Natural killer cell treated with Interleukin-12 subunit alpha and Interleukin-12 subunit beta and Interleukin-15 and Interleukin-18, amount 100 ng/mL, for 72 hours (primary cell): ENCODE data around the gene PDE1C. TPM values are rescaled to one million over a fixed set of nuclear protein-coding genes. Genes with fewer than 3 reads are reported as not detected.
"Not testable (repeated sequence)": the region's sequence is repeated elsewhere in the genome, so short reads cannot be mapped to it uniquely, and the experiment has no call there.

Experiments
- ATAC-seq, 2 donors: fragments of 150-1000 bp; cut with Tn5 transposase in 1 of 2; sonication (Bioruptor Pico), chemical (Tn5 transposase) in 1 of 2; 2 replicates each; pipeline ENCODE4 v1.10.0; 2021
- DNase-seq: peaks from one replicate; pipeline ENCODE4 v3.0.0; 2022; ENCODE audit warnings: low spot score
- H3K27ac Mint-ChIP-seq, 2 donors: 1 replicate in 1 of 2; 2 replicates in 1 of 2; pipeline ENCODE4 v1.8.0; 2022; ENCODE audit warnings: mixed read lengths in 2 of 2, mild to moderate bottlenecking in 1 of 2, moderate library complexity in 1 of 2
- H3K27me3 Mint-ChIP-seq, 2 donors: 1 replicate in 1 of 2; 2 replicates in 1 of 2; pipeline ENCODE4 v1.8.0; 2022; ENCODE audit warnings: mixed read lengths in 2 of 2
- H3K36me3 Mint-ChIP-seq: one replicate; pipeline ENCODE4 v1.8.0; 2022; ENCODE audit warnings: mixed read lengths
- H3K4me1 Mint-ChIP-seq, 2 donors: 1 replicate in 1 of 2; 2 replicates in 1 of 2; pipeline ENCODE4 v1.8.0; 2022; ENCODE audit warnings: low read depth in 2 of 2, mixed read lengths in 2 of 2, mild to moderate bottlenecking in 1 of 2
- H3K4me3 Mint-ChIP-seq: one replicate; pipeline ENCODE4 v1.8.0; 2022; ENCODE audit warnings: mixed read lengths
- H3K9me3 Mint-ChIP-seq: 2 replicates; pipeline ENCODE4 v1.8.0; 2022; ENCODE audit warnings: mixed read lengths
- total RNA-seq, 2 donors: library from RNA; stranded (reverse); gene quantifications; one replicate each; pipeline ENCODE4 v1.2.3, GENCODE V29; 2022

PDE1C gene
- total RNA-seq, 2 donors from 2014 or later: 0.12 to 0.39 TPM

GRCh38 chr7:32091608-32092210 lies 21.5 kb upstream of the PDE1C start:
- H3K4me1 Mint-ChIP-seq: no peaks in the 10 kb centered on the region
- ATAC-seq (no peak), DNase-seq (no peak)
- no peaks in the 10 kb centered on the region for H3K9me3 Mint-ChIP-seq
- H3K36me3 Mint-ChIP-seq: no peaks in the 10 kb centered on the region
- peaks cover 0 to 2% of the 10 kb centered on the region in 2 donors for H3K27me3 Mint-ChIP-seq
- no peak overlapping the region for H3K4me3 Mint-ChIP-seq
- no peak overlapping the region for H3K27ac Mint-ChIP-seq

GRCh38 chr7:32089678-32090077 lies 19.5 kb upstream of the PDE1C start:
- no peaks in the 10 kb centered on the region for H3K4me1 Mint-ChIP-seq
- H3K27ac Mint-ChIP-seq: no peak overlapping the region
- H3K36me3 Mint-ChIP-seq: no peaks in the 10 kb centered on the region
- no peaks in the 10 kb centered on the region for H3K9me3 Mint-ChIP-seq
- no peak overlapping the region for H3K4me3 Mint-ChIP-seq
- H3K27me3 Mint-ChIP-seq: peaks cover 0 to 2% of the 10 kb centered on the region in 2 donors
- no peak for ATAC-seq
- no peak for DNase-seq

- Mint-ChIP-seq H3K36me3 (no peaks in the 10 kb centered on the region), H3K9me3 (no peaks in the 10 kb centered on the region), H3K4me1 (no peaks in the 10 kb centered on the region), H3K27me3 (peaks cover 0 to 2% of the 10 kb centered on the region in 2 donors), H3K4me3 (no peak overlapping the region), H3K27ac (no peak overlapping the region)
- DNase-seq: no peak
- no peak for ATAC-seq
Measured at GRCh38 chr7:32089256-32089655, 19.0 kb upstream of the PDE1C start.

- ATAC-seq (no peak), DNase-seq (no peak)
- no peak overlapping the region for H3K4me3 Mint-ChIP-seq
- H3K36me3 Mint-ChIP-seq: no peaks in the 10 kb centered on the region
- no peaks in the 10 kb centered on the region for H3K4me1 Mint-ChIP-seq
- H3K27me3 Mint-ChIP-seq: peaks cover 0 to 2% of the 10 kb centered on the region in 2 donors
- no peaks in the 10 kb centered on the region for H3K9me3 Mint-ChIP-seq
- H3K27ac Mint-ChIP-seq: no peak overlapping the region
Measured at GRCh38 chr7:32088451-32088881, 18.3 kb upstream of the PDE1C start.

GRCh38 chr7:32079510-32079909 lies 9.3 kb upstream of the PDE1C start:
- H3K4me3 Mint-ChIP-seq: no peak overlapping the region
- H3K36me3 Mint-ChIP-seq: no peaks in the 10 kb centered on the region
- no peak for ATAC-seq
- no peak for DNase-seq
- peaks cover 4% of the 10 kb centered on the region for H3K9me3 Mint-ChIP-seq
- no peaks in the 10 kb centered on the region for H3K4me1 Mint-ChIP-seq
- H3K27me3 Mint-ChIP-seq: peaks cover 0 to 5% of the 10 kb centered on the region in 2 donors
- H3K27ac Mint-ChIP-seq: no peak overlapping the region

GRCh38 chr7:32078824-32079223 lies 8.6 kb upstream of the PDE1C start:
- Mint-ChIP-seq H3K4me1 (no peaks in the 10 kb centered on the region), H3K27ac (no peak overlapping the region), H3K36me3 (no peaks in the 10 kb centered on the region), H3K27me3 (peaks cover 0 to 9% of the 10 kb centered on the region in 2 donors), H3K9me3 (peaks cover 4% of the 10 kb centered on the region), H3K4me3 (no peak overlapping the region)
- DNase-seq: no peak
- no peak for ATAC-seq

GRCh38 chr7:32077806-32078205 lies 7.6 kb upstream of the PDE1C start:
- Mint-ChIP-seq H3K9me3 (peaks cover 4% of the 10 kb centered on the region), H3K4me3 (no peak overlapping the region), H3K36me3 (no peaks in the 10 kb centered on the region), H3K27ac (no peak overlapping the region), H3K27me3 (peaks cover 0 to 11% of the 10 kb centered on the region in 2 donors), H3K4me1 (no peaks in the 10 kb centered on the region)
- ATAC-seq (no peak), DNase-seq (no peak)

- not testable (repeated sequence) for H3K36me3 Mint-ChIP-seq, ATAC-seq, DNase-seq, H3K4me3 Mint-ChIP-seq, H3K4me1 Mint-ChIP-seq, H3K27ac Mint-ChIP-seq, H3K9me3 Mint-ChIP-seq
- peaks cover 0 to 21% of the 10 kb centered on the region in 2 donors for H3K27me3 Mint-ChIP-seq
Measured at GRCh38 chr7:32076802-32077201, 6.6 kb upstream of the PDE1C start.

- H3K4me1 Mint-ChIP-seq: no peaks in the 10 kb centered on the region
- no peak overlapping the region for H3K4me3 Mint-ChIP-seq
- H3K36me3 Mint-ChIP-seq: no peaks in the 10 kb centered on the region
- no peak overlapping the region for H3K27ac Mint-ChIP-seq
- ATAC-seq (no peak), DNase-seq (no peak)
- peaks cover 4% of the 10 kb centered on the region for H3K9me3 Mint-ChIP-seq
- peaks cover 3 to 21% of the 10 kb centered on the region in 2 donors for H3K27me3 Mint-ChIP-seq
Measured at GRCh38 chr7:32075612-32076011, 5.4 kb upstream of the PDE1C start.

- ATAC-seq (no peak), DNase-seq (no peak)
- Mint-ChIP-seq H3K4me3 (no peak overlapping the region), H3K4me1 (no peaks in the 10 kb centered on the region), H3K27me3 (peaks cover 4 to 24% of the 10 kb centered on the region in 2 donors), H3K9me3 (peaks cover 4% of the 10 kb centered on the region), H3K27ac (no peak overlapping the region), H3K36me3 (no peaks in the 10 kb centered on the region)
Measured at GRCh38 chr7:32074787-32075585, 4.8 kb upstream of the PDE1C start.

- H3K27ac Mint-ChIP-seq: no peak overlapping the region
- ATAC-seq (no peak), DNase-seq (no peak)
- H3K4me1 Mint-ChIP-seq: no peaks in the 10 kb centered on the region
- H3K4me3 Mint-ChIP-seq: no peak overlapping the region
- no peaks in the 10 kb centered on the region for H3K9me3 Mint-ChIP-seq
- H3K36me3 Mint-ChIP-seq: no peaks in the 10 kb centered on the region
- peaks cover 13 to 39% of the 10 kb centered on the region in 2 donors for H3K27me3 Mint-ChIP-seq
Measured at GRCh38 chr7:32073533-32073932, 3.3 kb upstream of the PDE1C start.

- Mint-ChIP-seq H3K9me3 (no peaks in the 10 kb centered on the region), H3K27ac (no peak overlapping the region), H3K27me3 (peaks cover 14 to 42% of the 10 kb centered on the region in 2 donors), H3K36me3 (no peaks in the 10 kb centered on the region), H3K4me3 (no peak overlapping the region), H3K4me1 (no peaks in the 10 kb centered on the region)
- DNase-seq (no peak), ATAC-seq (no peak)
Measured at GRCh38 chr7:32072397-32072796, 2.2 kb upstream of the PDE1C start.

GRCh38 chr7:32071466-32072091 lies 1.4 kb upstream of the PDE1C start:
- H3K36me3 Mint-ChIP-seq: no peaks in the 10 kb centered on the region
- H3K4me3 Mint-ChIP-seq: no peak overlapping the region
- H3K27ac Mint-ChIP-seq: no peak overlapping the region
- H3K27me3 Mint-ChIP-seq: peaks cover 14 to 42% of the 10 kb centered on the region in 2 donors
- ATAC-seq: no peak
- no peaks in the 10 kb centered on the region for H3K4me1 Mint-ChIP-seq
- no peak for DNase-seq
- no peaks in the 10 kb centered on the region for H3K9me3 Mint-ChIP-seq

- ATAC-seq (no peak), DNase-seq (no peak)
- no peaks in the 10 kb centered on the region for H3K4me1 Mint-ChIP-seq
- H3K36me3 Mint-ChIP-seq: no peaks in the 10 kb centered on the region
- H3K27ac Mint-ChIP-seq: no peak overlapping the region
- no peaks in the 10 kb centered on the region for H3K9me3 Mint-ChIP-seq
- H3K4me3 Mint-ChIP-seq: no peak overlapping the region
- peaks cover 14 to 42% of the 10 kb centered on the region in 2 donors for H3K27me3 Mint-ChIP-seq
Measured at GRCh38 chr7:32070051-32070405, 179 bp downstream of the PDE1C start.
